ENCODE measurements around the gene SORCS1. TPM values are rescaled to one million over a fixed set of nuclear protein-coding genes. Genes with fewer than 3 reads are reported as not detected.

SORCS1 gene
- polyA plus RNA-seq, 3 donors = 0.09 TPM; not detected in 2

- Mint-ChIP-seq H3K27ac (no peak overlapping the region), H3K4me3 (no peak overlapping the region), H3K9me3 (peaks cover 0 to 4% (median 2%) of the 10 kb centered on the region in 7 donors), H3K36me3 (no peaks in the 10 kb centered on the region), H3K27me3 (ENCODE audit: low read depth in 3 of 3) (peaks cover 0 to 3% (median 2%) of the 10 kb centered on the region in 3 donors), H3K4me1 (no peaks in the 10 kb centered on the region)
- Histone ChIP-seq H3K79me2 (ENCODE audit: insufficient read depth, low read length) (no peaks in the 10 kb centered on the region), H3K9me3 (replicated peaks in 1 of 2; ENCODE audit: control insufficient read depth in 1 of 2, insufficient read depth in 1 of 2, low read length in 2 of 2) (no peaks in the 10 kb centered on the region), H3K9ac (ENCODE audit: insufficient read depth, low read length, poor library complexity, severe bottlenecking) (no peak overlapping the region), H3K4me1 (ENCODE audit: control insufficient read depth in 1 of 2, insufficient read depth in 2 of 2, low read length in 2 of 2) (no peaks in the 10 kb centered on the region), H3K4me2 (replicated peaks; ENCODE audit: extremely low read depth, low read length, poor library complexity, severe bottlenecking) (no peak overlapping the region), H3K27me3 (ENCODE audit: control insufficient read depth in 2 of 2, insufficient read depth in 2 of 2, low read length in 2 of 2) (no peaks in the 10 kb centered on the region), H3K27ac (ENCODE audit: low read depth in 1 of 2, low read length in 2 of 2) (no peak overlapping the region), H2AFZ (ENCODE audit: insufficient read depth, low read depth, low read length, poor library complexity, severe bottlenecking) (no peak overlapping the region), H3K36me3 (replicated peaks in 1 of 2; ENCODE audit: control insufficient read depth in 1 of 2, insufficient read depth in 2 of 2, low read length in 2 of 2) (no peaks in the 10 kb centered on the region), H4K20me1 (ENCODE audit: insufficient read depth, low read length) (no peaks in the 10 kb centered on the region), H3K4me3 (replicated peaks in 1 of 3; ENCODE audit: low read depth in 2 of 3, low read length in 3 of 3) (no peak overlapping the region)
- intact Hi-C loops (cut with micrococcal nuclease) = no loop called here
- TF ChIP-seq CTCF (IDR thresholded peaks at IDR 0.05) = no peak
- DNase-seq = no peak
- WGBS (ENCODE audit: insufficient coverage) = 54% methylated on average over 2 of the region's 3 CpGs
Observed at GRCh38 chr10:106563384-106563783, 601.1 kb downstream of the SORCS1 start.

GRCh38 chr10:106560925-106561640 is 603.4 kb downstream of the SORCS1 start:
- no peaks in the 10 kb centered on the region for H3K36me3 ChIP-seq (replicated peaks in 1 of 2; ENCODE audit: control insufficient read depth in 1 of 2, insufficient read depth in 2 of 2, low read length in 2 of 2)
- no peak overlapping the region for H3K9ac ChIP-seq (ENCODE audit: insufficient read depth, low read length, poor library complexity, severe bottlenecking)
- no peak for TF ChIP-seq CTCF (IDR thresholded peaks at IDR 0.05)
- H3K4me3 ChIP-seq (replicated peaks in 1 of 3; ENCODE audit: low read depth in 2 of 3, low read length in 3 of 3) = no peak overlapping the region
- H3K4me1 ChIP-seq (ENCODE audit: control insufficient read depth in 1 of 2, insufficient read depth in 2 of 2, low read length in 2 of 2) = no peaks in the 10 kb centered on the region
- H3K4me2 ChIP-seq (replicated peaks; ENCODE audit: extremely low read depth, low read length, poor library complexity, severe bottlenecking) = no peak overlapping the region
- peaks cover 0 to 4% (median 2%) of the 10 kb centered on the region in 7 donors for H3K9me3 Mint-ChIP-seq
- H3K27me3 Mint-ChIP-seq (ENCODE audit: low read depth in 3 of 3) = peaks cover 0 to 2% (median 1%) of the 10 kb centered on the region in 3 donors
- no peaks in the 10 kb centered on the region for H4K20me1 ChIP-seq (ENCODE audit: insufficient read depth, low read length)
- no peak overlapping the region for H3K27ac ChIP-seq (ENCODE audit: low read depth in 1 of 2, low read length in 2 of 2)
- intact Hi-C loops (cut with micrococcal nuclease) = no loop called here
- DNase-seq = no peak
- no CpG with 5 or more reads among the region's 5 CpGs for WGBS (ENCODE audit: insufficient coverage)
- no peaks in the 10 kb centered on the region for H3K4me1 Mint-ChIP-seq
- no peak overlapping the region for H3K27ac Mint-ChIP-seq
- H3K27me3 ChIP-seq (ENCODE audit: control insufficient read depth in 2 of 2, insufficient read depth in 2 of 2, low read length in 2 of 2) = no peaks in the 10 kb centered on the region
- H3K79me2 ChIP-seq (ENCODE audit: insufficient read depth, low read length) = no peaks in the 10 kb centered on the region
- H3K36me3 Mint-ChIP-seq = no peaks in the 10 kb centered on the region
- no peak overlapping the region for H3K4me3 Mint-ChIP-seq
- no peak overlapping the region for H2AFZ ChIP-seq (ENCODE audit: insufficient read depth, low read depth, low read length, poor library complexity, severe bottlenecking)
- no peaks in the 10 kb centered on the region for H3K9me3 ChIP-seq (replicated peaks in 1 of 2; ENCODE audit: control insufficient read depth in 1 of 2, insufficient read depth in 1 of 2, low read length in 2 of 2)

Data from CD14-positive monocyte (primary cell).